Measurements from ENCODE around the gene PAK6.

DNA sequence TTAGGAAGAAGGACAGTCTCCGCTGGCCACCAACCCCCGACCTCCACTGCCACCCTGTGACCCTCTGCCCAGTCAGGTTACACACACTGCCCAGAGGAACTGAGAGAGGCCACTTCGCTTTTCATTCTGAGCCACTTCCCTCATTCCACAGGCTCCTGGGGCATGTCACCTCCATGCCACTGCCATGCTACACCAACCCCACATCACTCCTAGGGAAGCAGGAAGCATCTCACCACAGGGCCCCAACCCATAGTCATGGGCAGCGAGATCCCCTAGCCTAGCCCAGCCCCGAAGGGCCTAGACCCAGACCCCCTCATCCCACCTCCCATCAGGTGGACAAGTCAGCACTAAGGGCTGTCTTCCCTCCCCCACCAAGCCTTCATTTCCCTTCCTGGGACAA lies 67.5 kb downstream of the PAK6 start:
- TF ChIP-seq, protein P1, sequence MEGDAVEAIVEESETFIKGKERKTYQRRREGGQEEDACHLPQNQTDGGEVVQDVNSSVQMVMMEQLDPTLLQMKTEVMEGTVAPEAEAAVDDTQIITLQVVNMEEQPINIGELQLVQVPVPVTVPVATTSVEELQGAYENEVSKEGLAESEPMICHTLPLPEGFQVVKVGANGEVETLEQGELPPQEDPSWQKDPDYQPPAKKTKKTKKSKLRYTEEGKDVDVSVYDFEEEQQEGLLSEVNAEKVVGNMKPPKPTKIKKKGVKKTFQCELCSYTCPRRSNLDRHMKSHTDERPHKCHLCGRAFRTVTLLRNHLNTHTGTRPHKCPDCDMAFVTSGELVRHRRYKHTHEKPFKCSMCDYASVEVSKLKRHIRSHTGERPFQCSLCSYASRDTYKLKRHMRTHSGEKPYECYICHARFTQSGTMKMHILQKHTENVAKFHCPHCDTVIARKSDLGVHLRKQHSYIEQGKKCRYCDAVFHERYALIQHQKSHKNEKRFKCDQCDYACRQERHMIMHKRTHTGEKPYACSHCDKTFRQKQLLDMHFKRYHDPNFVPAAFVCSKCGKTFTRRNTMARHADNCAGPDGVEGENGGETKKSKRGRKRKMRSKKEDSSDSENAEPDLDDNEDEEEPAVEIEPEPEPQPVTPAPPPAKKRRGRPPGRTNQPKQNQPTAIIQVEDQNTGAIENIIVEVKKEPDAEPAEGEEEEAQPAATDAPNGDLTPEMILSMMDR (conservative IDR thresholded peaks at IDR 0.05; ENCODE audit: low read length): no peak
- TF ChIP-seq EZH2phosphoT487 (IDR thresholded peaks at IDR 0.05; ENCODE audit: borderline replicate concordance): no peak

Data from Loucy (cell line).